ENCODE data around the gene PCSK5.

The PCSK5 gene

GRCh38 chr9:75974016-75974766 is 83.7 kb downstream of the PCSK5 start:
- no peak for DNase-seq

DNA sequence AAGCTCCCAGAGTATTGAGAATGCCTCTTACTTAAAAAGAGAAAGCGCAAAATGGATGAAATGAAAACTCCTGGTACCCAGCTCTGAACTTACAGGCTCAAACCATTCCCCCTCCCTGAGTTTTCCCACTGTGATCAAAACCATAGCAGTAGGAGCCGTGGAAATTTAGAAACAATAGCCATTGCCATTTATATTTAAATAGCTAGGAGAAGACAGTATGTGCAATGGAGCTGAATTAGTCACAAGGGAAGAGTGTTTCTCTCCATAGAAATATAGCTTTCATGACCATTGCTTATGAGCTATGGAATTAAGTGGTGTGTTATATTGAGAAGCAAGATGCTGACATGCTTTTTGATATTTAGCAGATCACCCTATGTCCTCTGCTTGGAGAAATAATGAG is 84.6 kb downstream of the PCSK5 start:
- DNase-seq = no peak

GRCh38 chr9:75976549-75976948 is 86.1 kb downstream of the PCSK5 start:
- DNase-seq = no peak

DNA sequence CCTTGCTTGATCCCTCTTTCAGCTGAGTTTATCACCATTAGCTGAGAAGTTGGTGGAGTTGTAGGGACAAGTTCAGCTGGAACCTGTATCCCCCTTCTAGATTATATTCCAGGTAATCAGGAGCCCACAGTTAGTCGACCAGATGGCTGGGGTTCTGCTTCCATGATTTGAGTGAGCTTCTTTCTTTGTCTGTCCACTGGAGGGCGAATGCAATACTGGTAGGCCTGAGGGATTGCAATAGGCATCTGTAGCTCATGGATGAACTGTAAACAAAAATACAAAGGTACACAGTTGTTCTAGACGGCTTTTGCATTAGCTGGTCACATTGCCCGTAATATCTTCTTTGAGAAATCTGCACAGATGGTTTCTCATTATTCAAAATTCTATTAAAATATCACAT is 88.9 kb downstream of the PCSK5 start:
- DNase-seq = peak; percentile 10

DNA sequence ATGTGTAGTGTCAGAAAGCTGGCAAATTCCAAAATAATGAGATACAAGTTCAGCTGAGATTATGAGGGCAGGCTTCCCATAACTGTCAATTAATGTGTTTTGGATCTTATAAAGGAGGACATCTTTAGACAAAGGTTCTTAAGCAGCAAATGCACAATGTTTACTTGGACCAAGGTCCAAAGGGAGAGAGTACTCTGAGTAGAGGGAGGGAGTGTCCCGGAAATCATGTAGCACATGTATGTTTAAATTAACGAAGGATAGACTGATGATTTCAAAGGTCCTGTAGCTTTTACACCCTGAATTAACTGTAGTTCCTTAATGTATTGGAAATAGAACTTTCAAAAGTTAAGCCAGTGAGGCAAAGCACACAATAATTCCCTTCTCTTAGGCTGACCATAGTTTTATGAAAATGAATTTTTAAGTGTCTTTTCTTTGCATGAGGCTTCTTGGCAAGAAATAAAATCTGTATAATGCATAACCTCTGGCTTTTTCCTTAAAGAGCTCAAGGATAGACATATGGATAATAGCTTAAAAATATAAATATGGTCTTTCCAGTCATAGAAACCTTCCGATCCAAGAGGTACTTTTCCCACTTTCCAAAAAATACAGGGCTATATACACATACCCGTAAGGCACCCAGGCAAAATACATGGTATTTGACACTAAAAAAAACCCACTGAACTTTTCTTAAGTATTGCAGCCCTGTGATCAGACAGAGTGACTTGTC is 93.0 kb downstream of the PCSK5 start:
- no peak for DNase-seq

DNA sequence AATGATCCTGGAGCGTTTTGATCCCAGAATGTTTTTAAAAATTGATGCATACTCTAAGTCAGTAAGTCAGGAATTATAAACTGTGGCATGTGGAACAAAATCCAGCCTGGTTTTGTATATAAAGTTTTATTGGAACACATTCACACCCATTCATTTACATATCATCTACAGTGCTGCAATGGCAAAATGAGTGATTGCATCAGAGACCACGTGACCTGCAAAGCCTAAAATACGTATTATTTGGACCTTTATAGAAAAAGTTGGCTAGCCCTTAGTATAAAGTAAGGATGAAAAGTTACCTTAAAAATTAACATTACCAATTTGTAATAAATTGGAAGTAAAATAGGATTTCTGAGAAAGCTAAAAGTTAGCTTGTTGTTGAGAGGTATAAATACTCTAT is 95.0 kb downstream of the PCSK5 start:
- no peak for DNase-seq

DNA sequence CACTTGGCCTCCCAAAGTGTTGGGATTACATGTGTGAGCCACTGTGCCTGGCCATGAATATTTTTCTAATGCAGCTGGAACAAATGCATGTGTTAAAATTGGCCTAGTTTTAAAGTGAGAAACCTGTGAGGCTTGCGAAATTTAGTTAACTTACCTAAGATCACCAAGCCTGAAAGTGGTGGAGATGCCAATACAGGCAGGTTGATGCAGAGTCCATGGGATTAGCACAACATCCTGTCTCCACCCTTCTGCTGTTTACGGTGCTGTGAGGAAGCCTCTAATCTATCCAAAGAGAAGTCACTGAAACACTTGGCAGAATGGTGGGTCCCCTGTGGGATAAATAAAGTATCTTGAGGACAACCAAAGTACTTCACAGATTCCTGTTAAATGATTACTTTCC is 98.2 kb downstream of the PCSK5 start:
- DNase-seq = no peak

GRCh38 chr9:75990156-75990555 is 99.7 kb downstream of the PCSK5 start:
- no peak for DNase-seq

DNA sequence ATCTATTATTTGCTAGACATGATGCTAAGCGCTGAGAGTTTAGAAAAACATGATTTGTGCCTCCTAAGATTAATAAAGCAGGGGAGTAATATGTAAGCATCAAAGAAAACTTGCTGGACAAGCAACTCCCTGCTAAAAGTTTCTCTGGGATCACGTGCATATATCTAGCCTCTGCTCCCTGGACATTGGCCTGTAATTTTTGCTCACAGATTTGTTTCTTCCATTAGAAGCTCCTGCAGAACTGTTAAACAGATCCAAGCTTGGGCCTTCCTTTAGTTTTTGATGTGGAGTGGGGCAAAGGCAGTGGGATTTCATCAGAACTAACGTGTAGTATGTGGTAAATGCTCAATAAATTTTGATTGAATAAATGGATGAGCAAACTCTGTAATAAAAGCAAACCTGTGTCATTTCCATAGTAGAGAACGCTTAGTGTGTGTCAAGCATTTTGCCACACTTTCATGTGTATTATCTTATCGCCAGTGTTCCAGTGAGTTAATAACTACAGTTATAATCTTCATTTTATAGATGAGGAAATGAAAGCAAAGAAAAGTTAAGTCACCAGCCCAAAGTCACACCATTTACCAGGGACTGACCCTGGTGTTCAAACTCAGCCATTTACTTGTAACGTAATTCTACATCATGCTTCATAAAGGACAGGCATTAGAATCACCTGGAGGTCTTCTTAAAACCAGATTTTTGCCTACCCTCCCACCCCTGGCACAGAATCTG is 100.3 kb downstream of the PCSK5 start:
- DNase-seq = no peak

GRCh38 chr9:75992482-75993206 is 102.2 kb downstream of the PCSK5 start:
- DNase-seq = no peak

- DNase-seq = no peak
Measured at GRCh38 chr9:75993434-75993833, 103.0 kb downstream of the PCSK5 start.

GRCh38 chr9:75995066-75995465 is 104.6 kb downstream of the PCSK5 start:
- DNase-seq = no peak

- DNase-seq = no peak
Measured at GRCh38 chr9:75996726-75997125, 106.3 kb downstream of the PCSK5 start.

DNA sequence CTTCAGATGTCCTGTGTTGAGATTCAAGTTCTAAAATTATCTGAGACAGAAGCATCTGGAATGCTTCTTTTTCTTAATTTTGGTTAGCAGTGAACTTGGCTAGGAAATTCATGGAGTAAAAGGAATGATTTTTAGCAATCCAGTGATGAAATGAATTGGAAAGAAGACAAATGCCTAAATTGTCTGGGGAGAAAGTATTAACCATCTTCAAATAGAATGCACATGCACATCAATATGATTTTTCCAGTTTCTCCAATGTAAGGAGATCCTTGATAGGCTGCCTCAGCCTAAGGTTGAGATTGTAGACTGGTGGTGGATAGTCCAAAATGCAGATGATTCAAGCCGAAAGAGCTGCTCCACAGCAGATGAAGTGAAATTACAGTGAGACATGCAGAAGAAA is 106.7 kb downstream of the PCSK5 start:
- DNase-seq = no peak

DNA sequence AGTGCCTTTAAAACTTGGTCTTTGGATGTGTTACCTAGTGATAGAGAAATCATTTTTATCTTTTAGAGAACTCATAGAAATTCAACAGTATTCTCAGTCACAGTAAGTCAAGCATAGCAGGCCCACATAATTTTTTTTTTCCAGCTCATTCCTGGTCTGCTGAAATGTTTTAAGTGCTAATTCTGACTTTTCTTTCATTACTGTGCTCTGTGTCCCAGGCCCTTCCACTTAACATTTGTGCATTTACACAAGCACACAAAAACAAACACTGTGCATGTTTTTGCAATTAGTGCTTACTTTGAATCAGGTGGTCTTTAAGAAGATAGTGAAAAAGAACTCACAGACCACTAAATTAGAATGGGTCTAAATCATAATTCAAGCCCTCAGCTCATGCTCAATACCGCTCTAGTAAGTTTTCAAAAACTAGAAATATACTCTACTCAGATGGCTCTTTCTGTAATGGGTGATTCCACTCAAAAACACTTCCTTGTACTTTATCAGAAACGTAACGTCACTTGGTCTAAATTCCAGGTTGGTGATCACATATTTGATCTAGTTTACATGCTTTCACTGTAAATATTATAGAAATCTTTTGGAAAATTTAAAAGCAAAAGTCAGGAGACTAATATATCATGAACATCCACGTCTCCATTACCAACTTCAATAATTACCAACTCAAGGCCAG is 107.8 kb downstream of the PCSK5 start:
- no peak for DNase-seq

- DNase-seq = no peak
Measured at GRCh38 chr9:76001459-76001858, 111.0 kb downstream of the PCSK5 start.

- DNase-seq = no peak
Measured at GRCh38 chr9:76003041-76003440, 112.6 kb downstream of the PCSK5 start.

DNA sequence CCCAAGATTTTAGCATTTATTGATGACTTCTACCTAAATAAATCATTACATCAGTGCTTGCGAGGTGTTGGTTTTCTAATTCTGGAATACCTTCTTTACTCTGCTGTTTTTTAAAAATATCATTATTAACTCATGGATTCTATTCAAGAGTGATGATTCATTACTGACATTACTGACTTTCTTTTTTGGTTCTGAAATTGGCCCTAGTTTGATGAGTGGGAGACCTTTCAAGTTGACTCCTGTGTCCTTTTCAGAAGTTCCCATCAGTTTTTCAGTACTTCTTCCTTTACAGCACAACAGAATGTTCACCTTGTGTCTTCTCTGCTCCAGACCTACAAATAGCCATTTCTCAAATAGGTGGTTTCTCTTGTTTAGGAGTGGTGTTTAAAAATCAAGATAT is 114.1 kb downstream of the PCSK5 start:
- DNase-seq = no peak

DNA sequence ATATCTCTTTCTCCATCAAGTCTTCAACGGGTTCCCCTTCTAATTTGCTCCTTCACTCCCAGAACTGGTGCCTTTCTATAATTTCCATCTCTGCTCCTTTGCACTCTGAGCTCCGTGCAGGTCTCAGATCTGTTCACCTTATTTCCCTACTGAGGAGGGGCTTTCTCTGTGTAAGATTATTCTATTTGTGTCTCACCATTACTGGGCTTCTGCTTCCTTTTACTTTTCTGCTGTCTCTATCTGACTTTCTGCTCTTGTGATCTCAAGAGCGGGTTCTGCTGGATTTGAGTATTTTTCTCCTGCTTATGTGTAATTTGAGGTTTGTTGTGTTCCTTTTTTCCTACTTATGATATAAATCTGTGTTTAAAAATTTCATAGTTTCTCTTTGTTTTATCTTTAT is 117.5 kb downstream of the PCSK5 start:
- no peak for DNase-seq

DNA sequence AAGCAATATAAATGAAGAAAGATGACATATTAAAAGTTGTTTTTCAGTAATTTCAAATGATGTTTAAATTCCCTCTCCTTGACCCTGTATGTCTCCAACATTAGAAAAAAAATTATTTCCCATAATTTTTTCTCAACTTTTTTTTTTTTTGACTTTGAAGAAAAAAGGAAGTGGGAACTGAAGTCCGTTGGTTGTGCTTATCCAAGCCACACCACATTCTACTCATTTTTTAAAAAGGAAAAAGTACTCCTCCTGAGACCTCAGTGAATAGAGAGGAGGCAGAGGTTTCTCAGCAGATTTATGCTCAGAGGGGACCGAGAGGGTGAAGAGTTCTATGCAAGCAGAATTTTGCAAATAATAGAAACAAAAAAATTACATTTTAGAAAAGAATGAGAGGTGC is 123.3 kb downstream of the PCSK5 start:
- no peak for DNase-seq

- DNase-seq = no peak
Measured at GRCh38 chr9:76018235-76018634, 127.8 kb downstream of the PCSK5 start.

GRCh38 chr9:76018761-76019160 is 128.3 kb downstream of the PCSK5 start:
- DNase-seq = no peak

GRCh38 chr9:76020652-76021051 is 130.2 kb downstream of the PCSK5 start:
- no peak for DNase-seq
